K562 (cell line): ENCODE measurements around the gene COPA. TPM values are rescaled to one million over a fixed set of nuclear protein-coding genes. Genes with fewer than 3 reads are reported as not detected.

Experiments used
- ATF7 ChIP-seq: fragments of 450-650 bp; IDR thresholded peaks from 2 replicates; pipeline ENCODE4 v1.7.1; 2014; ENCODE audit warnings: mild to moderate bottlenecking, moderate library complexity
- MTA1 ChIP-seq: fragments of 450-650 bp; IDR thresholded peaks from 2 replicates; pipeline ENCODE4 v1.6.1; 2017; ENCODE audit warnings: borderline replicate concordance
- MTA3 ChIP-seq: fragments of 450-650 bp; formaldehyde crosslinking; IDR thresholded peaks from 2 replicates; pipeline ENCODE4 v1.6.1; 2017; ENCODE audit warnings: mild to moderate bottlenecking, borderline replicate concordance
- PHF8 ChIP-seq: fragments of 200-600 bp; sonication (generic); IDR thresholded peaks from 2 replicates; pipeline ENCODE4 v1.6.1; 2012; ENCODE audit warnings: mixed run types, mild to moderate bottlenecking, inconsistent platforms, low read length, moderate library complexity, borderline replicate concordance
- RB1 ChIP-seq: fragments of 450-650 bp; IDR thresholded peaks from 2 replicates; pipeline ENCODE4 v1.6.1; 2017; ENCODE audit warnings: low read depth, mild to moderate bottlenecking
- STAT5A ChIP-seq: IDR thresholded peaks from 2 replicates; pipeline ENCODE4 v1.6.1; 2012; ENCODE audit warnings: low read length, inconsistent platforms, borderline replicate concordance
- THAP12 ChIP-seq: fragments of 250-450 bp; sonication (Bioruptor Pico); IDR thresholded peaks from 2 replicates; pipeline ENCODE4 v1.9.0; 2021; ENCODE audit warnings: mild to moderate bottlenecking, inconsistent platforms
- ZNF609 ChIP-seq: sonication (generic); formaldehyde crosslinking; IDR thresholded peaks from 2 replicates; pipeline ENCODE4 v1.8.1; 2023; ENCODE audit warnings: missing genetic modification reagents, mild to moderate bottlenecking, borderline replicate concordance
- polyA plus RNA-seq, 8 experiments: library from polyadenylated mRNA; depleted of rRNA in 4 of 8; stranded (reverse) in 5 of 8; unstranded in 3 of 8; fragments of >200 nt; fragmentation: Nextera tagmentation in 2 of 8; fragmentation: Illumina TruSeq in 1 of 8; extraction: Ambion mirVana in 2 of 8; extraction: Trizol in 1 of 8; gene quantifications; 2 replicates each; pipeline versions ENCODE4 v1.2.1 to v1.2.3, GENCODE V29; 2011 to 2014; ENCODE audit warnings: inconsistent platforms in 1 of 8, missing spikeins in 1 of 8
- total RNA-seq, 7 experiments: library from RNA; depleted of rRNA in 6 of 7; stranded (reverse); fragments of >200 nt in 6 of 7; fragmentation: Illumina TruSeq in 2 of 7; extraction: Trizol in 2 of 7; gene quantifications; 2 replicates each; pipeline versions ENCODE4 v1.2.1 to v1.2.3, GENCODE V29; 2011 to 2021; ENCODE audit warnings: low replicate concordance in 1 of 7
- TF ChIP-seq, protein P1 (sequence below): fragments of 450-650 bp; formaldehyde crosslinking; conservative IDR thresholded peaks from 2 replicates; pipeline ENCODE4 v1.4.0; 2022; ENCODE audit warnings: mild to moderate bottlenecking, missing genetic modification characterization
- TF ChIP-seq, protein P2 (sequence below): sonication (generic); formaldehyde crosslinking; IDR thresholded peaks from 2 replicates; pipeline ENCODE4 v1.8.1; 2023; ENCODE audit warnings: mild to moderate bottlenecking, missing genetic modification reagents
- TF ChIP-seq, protein P3 (sequence below), 2 experiments: fragments of 450-650 bp; IDR thresholded peaks; 2 replicates each; pipeline ENCODE4 v1.6.1; 2016
- TF ChIP-seq, protein P4 (sequence below): sonication (generic); formaldehyde crosslinking; IDR thresholded peaks from 2 replicates; pipeline ENCODE4 v1.9.0; 2022; ENCODE audit warnings: mild to moderate bottlenecking, missing genetic modification reagents

The COPA gene
- total and polyA plus RNA-seq, 9 of the 15 experiments (the other 6 are each of a cell fraction or from before 2014, with no cell fraction given), result 49.8 to 222 (median 110) TPM

DNA sequence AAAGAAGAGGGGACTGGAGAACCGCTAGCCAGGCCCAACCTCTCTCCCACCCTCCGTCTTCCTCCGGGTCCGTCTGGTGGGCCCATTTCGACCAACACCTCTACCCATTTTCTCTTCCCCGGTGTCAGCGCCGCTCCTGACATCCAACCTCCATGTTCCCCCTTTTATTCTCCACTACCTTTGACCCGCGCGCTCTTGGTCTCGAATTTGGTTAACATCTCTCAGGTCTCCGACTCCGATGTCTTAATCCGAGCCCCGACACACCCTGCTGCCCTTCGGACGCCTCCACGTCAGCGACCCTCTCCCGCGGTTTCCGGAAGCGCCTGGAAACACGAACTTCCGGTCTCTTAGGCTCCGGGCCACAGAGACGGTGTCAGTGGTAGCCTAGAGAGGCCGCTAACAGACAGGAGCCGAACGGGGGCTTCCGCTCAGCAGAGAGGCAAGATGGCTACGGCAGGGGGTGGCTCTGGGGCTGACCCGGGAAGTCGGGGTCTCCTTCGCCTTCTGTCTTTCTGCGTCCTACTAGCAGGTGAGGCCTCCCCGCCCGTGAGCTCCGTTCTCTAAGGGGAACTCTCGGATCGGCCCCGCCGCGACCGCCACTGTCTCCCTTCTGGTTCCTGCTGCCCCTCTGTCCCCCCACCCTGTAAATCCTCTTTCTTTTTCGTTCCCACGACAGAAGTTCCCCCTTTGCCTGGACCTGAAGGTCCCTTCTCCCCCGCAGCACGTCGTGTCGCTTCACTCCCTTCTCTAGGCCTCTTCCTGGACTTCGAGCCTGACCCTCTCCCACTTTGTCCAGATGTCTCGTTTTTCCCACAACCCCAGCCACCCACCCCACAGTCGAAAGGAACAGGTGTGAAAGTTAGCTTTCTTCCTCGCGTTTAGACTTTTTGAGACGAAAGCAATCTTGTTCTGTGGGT, at the start of gene COPA, which contains the start of gene NCSTN (continued):
- TF ChIP-seq THAP12 (peak; percentile 88), ATF7 (peak; percentile 80), STAT5A (no peak; the same call in 1 of the 2 replicates), PHF8 (peak; percentile 95), RB1 (peak; percentile 60; the same call in 1 of the 2 replicates), MTA3 (peak; percentile 85; the same call in 1 of the 2 replicates), MTA1 (no peak), ZNF609 (CRISPR knock-in tag) (0 out of 2 replicates have a peak, but pooled peaks have one; percentile 57)
- TF ChIP-seq, protein P1, sequence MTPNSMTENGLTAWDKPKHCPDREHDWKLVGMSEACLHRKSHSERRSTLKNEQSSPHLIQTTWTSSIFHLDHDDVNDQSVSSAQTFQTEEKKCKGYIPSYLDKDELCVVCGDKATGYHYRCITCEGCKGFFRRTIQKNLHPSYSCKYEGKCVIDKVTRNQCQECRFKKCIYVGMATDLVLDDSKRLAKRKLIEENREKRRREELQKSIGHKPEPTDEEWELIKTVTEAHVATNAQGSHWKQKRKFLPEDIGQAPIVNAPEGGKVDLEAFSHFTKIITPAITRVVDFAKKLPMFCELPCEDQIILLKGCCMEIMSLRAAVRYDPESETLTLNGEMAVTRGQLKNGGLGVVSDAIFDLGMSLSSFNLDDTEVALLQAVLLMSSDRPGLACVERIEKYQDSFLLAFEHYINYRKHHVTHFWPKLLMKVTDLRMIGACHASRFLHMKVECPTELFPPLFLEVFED (CRISPR knock-in tag), result 0 out of 2 replicates have a peak, but pooled peaks have one; percentile 27
- TF ChIP-seq, protein P2, sequence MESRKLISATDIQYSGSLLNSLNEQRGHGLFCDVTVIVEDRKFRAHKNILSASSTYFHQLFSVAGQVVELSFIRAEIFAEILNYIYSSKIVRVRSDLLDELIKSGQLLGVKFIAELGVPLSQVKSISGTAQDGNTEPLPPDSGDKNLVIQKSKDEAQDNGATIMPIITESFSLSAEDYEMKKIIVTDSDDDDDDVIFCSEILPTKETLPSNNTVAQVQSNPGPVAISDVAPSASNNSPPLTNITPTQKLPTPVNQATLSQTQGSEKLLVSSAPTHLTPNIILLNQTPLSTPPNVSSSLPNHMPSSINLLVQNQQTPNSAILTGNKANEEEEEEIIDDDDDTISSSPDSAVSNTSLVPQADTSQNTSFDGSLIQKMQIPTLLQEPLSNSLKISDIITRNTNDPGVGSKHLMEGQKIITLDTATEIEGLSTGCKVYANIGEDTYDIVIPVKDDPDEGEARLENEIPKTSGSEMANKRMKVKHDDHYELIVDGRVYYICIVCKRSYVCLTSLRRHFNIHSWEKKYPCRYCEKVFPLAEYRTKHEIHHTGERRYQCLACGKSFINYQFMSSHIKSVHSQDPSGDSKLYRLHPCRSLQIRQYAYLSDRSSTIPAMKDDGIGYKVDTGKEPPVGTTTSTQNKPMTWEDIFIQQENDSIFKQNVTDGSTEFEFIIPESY, result peak; percentile 28; the same call in 1 of the 2 replicates
- TF ChIP-seq, protein P3, sequence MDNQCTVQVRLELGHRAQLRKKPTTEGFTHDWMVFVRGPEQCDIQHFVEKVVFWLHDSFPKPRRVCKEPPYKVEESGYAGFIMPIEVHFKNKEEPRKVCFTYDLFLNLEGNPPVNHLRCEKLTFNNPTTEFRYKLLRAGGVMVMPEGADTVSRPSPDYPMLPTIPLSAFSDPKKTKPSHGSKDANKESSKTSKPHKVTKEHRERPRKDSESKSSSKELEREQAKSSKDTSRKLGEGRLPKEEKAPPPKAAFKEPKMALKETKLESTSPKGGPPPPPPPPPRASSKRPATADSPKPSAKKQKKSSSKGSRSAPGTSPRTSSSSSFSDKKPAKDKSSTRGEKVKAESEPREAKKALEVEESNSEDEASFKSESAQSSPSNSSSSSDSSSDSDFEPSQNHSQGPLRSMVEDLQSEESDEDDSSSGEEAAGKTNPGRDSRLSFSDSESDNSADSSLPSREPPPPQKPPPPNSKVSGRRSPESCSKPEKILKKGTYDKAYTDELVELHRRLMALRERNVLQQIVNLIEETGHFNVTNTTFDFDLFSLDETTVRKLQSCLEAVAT (IDR thresholded peaks at IDR 0.05), result peak in 1 of 2 experiments; percentile 64; a peak in 3 of 4 replicates
- TF ChIP-seq, protein P4, sequence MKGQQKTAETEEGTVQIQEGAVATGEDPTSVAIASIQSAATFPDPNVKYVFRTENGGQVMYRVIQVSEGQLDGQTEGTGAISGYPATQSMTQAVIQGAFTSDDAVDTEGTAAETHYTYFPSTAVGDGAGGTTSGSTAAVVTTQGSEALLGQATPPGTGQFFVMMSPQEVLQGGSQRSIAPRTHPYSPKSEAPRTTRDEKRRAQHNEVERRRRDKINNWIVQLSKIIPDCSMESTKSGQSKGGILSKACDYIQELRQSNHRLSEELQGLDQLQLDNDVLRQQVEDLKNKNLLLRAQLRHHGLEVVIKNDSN (CRISPR knock-in tag), result no peak
